ENCODE measurements around the gene NDUFA1. TPM values are rescaled to one million over a fixed set of nuclear protein-coding genes. Genes with fewer than 3 reads are reported as not detected.
"Not testable (repeated sequence)": the region's sequence is repeated elsewhere in the genome, so short reads cannot be mapped to it uniquely, and the experiment has no call there.

Gene NDUFA1
- total and polyA plus RNA-seq, 2 of the 13 experiments (the other 11 are each of a cell fraction or from before 2014, with no cell fraction given) = 150 to 167 TPM

GRCh38 chrX:119917877-119918276 is 46.2 kb downstream of the NDUFA1 start (continued):
- TF ChIP-seq ZNF546 (CRISPR knock-in tag; conservative IDR thresholded peaks at IDR 0.05) = no peak
- TF ChIP-seq AKNA (CRISPR knock-in tag; IDR thresholded peaks at IDR 0.05; ENCODE audit: borderline replicate concordance) = no peak
- TF ChIP-seq ZBTB49 (CRISPR knock-in tag; IDR thresholded peaks at IDR 0.05; ENCODE audit: borderline replicate concordance) = no peak

- intact Hi-C loops (cut with micrococcal nuclease; ENCODE audit: unreplicated experiment) (no loop called here), in situ Hi-C loops (cut with HindIII; ENCODE audit: extremely low pct_ligation_motif_present, low pct_unique_long_range_greater_than_20kb) (no loop called here)
- H3K4me2 ChIP-seq (ENCODE audit: low read depth, low read length) = no peak overlapping the region
- no peaks in the 10 kb centered on the region for H3K9me3 ChIP-seq (ENCODE audit: low read length)
- no peak for ATAC-seq
- H3K4me1 ChIP-seq (ENCODE audit: insufficient read depth, low read length) = no peaks in the 10 kb centered on the region
- DNase-seq (ENCODE audit: low spot score) = no peak
- BruUV-seq (replicated peaks) = no TSS peak
- H4K20me1 ChIP-seq (ENCODE audit: insufficient read depth, low read length) = no peaks in the 10 kb centered on the region
- no peaks in the 10 kb centered on the region for H3K36me3 ChIP-seq (replicated peaks in 1 of 2; ENCODE audit: control insufficient read depth in 1 of 2, insufficient read depth in 2 of 2, low read length in 2 of 2)
- ChIA-PET CTCF (ENCODE audit: low intra/inter-chr PET ratio, low total read pairs) (no interaction called here), POLR2A (no interaction called here)
- H2AFZ ChIP-seq (ENCODE audit: low read length) = no peak overlapping the region
- no peak overlapping the region for H3K4me3 ChIP-seq (replicated peaks in 1 of 3; ENCODE audit: insufficient read depth in 1 of 3, low read depth in 2 of 3, low read length in 3 of 3)
- no peaks in the 10 kb centered on the region for H3K27me3 ChIP-seq (ENCODE audit: control insufficient read depth in 1 of 2, insufficient read depth in 2 of 2, low read length in 2 of 2)
- no peak overlapping the region for H3K27ac ChIP-seq (ENCODE audit: extremely low read length, insufficient read depth, low read length)
- FAIRE-seq = no peak
- H3K79me2 ChIP-seq (ENCODE audit: insufficient read depth, low read length) = no peaks in the 10 kb centered on the region
- no peak overlapping the region for H3K9ac ChIP-seq (ENCODE audit: insufficient read depth, low read depth, low read length)
- no peak for TF ChIP-seq HMGXB4 (CRISPR knock-in tag; IDR thresholded peaks at IDR 0.05; ENCODE audit: borderline replicate concordance in 1 of 2, low read depth in 1 of 2)
- TF ChIP-seq CEBPB (IDR thresholded peaks at IDR 0.05; ENCODE audit: borderline replicate concordance, low read depth, low read length) = peak; percentile 82
- TF ChIP-seq CEBPG (CRISPR knock-in tag; IDR thresholded peaks at IDR 0.05) = peak; percentile 50
- WGBS (ENCODE audit: low lambda C conversion rate) = 96% methylated on average over 5 of the region's 5 CpGs
These were observed 48.4 kb downstream of the NDUFA1 start for GRCh38 chrX:119919835-119920585.

GRCh38 chrX:119922391-119922790 is 50.8 kb downstream of the NDUFA1 start:
- intact Hi-C loops (cut with micrococcal nuclease; ENCODE audit: unreplicated experiment); H3K9ac ChIP-seq (ENCODE audit: insufficient read depth, low read depth, low read length); H4K20me1 ChIP-seq (ENCODE audit: insufficient read depth, low read length); H3K79me2 ChIP-seq (ENCODE audit: insufficient read depth, low read length); H3K4me1 ChIP-seq (ENCODE audit: insufficient read depth, low read length); DNase-seq (ENCODE audit: low spot score); H3K27me3 ChIP-seq (ENCODE audit: control insufficient read depth in 1 of 2, insufficient read depth in 2 of 2, low read length in 2 of 2); CTCF ChIA-PET (ENCODE audit: low intra/inter-chr PET ratio, low total read pairs); POLR2A ChIA-PET; H2AFZ ChIP-seq (ENCODE audit: low read length); in situ Hi-C loops (cut with HindIII; ENCODE audit: extremely low pct_ligation_motif_present, low pct_unique_long_range_greater_than_20kb); H3K36me3 ChIP-seq (replicated peaks in 1 of 2; ENCODE audit: control insufficient read depth in 1 of 2, insufficient read depth in 2 of 2, low read length in 2 of 2); H3K27ac ChIP-seq (ENCODE audit: extremely low read length, insufficient read depth, low read length); H3K4me2 ChIP-seq (ENCODE audit: low read depth, low read length); FAIRE-seq; H3K9me3 ChIP-seq (ENCODE audit: low read length); H3K4me3 ChIP-seq (replicated peaks in 1 of 3; ENCODE audit: insufficient read depth in 1 of 3, low read depth in 2 of 3, low read length in 3 of 3); BruUV-seq (replicated peaks); ATAC-seq: not testable (repeated sequence)
- 98% methylated on average over 7 of the region's 7 CpGs for WGBS (ENCODE audit: low lambda C conversion rate)

Data from HepG2 (cell line).